Heart left ventricle (tissue), 16 donors: ENCODE results near the gene GRPEL2. TPM values are rescaled to one million over a fixed set of nuclear protein-coding genes. Genes with fewer than 3 reads are reported as not detected.

Source experiments
- ATAC-seq, 4 donors: fragments of 200-7000 bp; cut with Tn5 transposase; one replicate each; pipeline ENCODE4 v1.9.1; 2020 to 2022; ENCODE audit warnings: moderate library complexity in 4 of 4, mild to moderate bottlenecking in 3 of 4, moderate number of reproducible peaks in 1 of 4
- DNase-seq, 5 donors: peaks; one replicate each; pipeline ENCODE4 v3.0.0-alpha.2; 2020
- H3K27ac ChIP-seq, 12 donors: fragments of 200-600 bp; sonication (generic) in 4 of 12; one replicate each; pipeline versions ENCODE4 v1.5.0 to v1.8.0; 2016 to 2022; ENCODE audit warnings: mild to moderate bottlenecking in 2 of 12
- H3K27me3 ChIP-seq, 9 donors: fragments of 200-600 bp; sonication (generic) in 2 of 9; one replicate each; pipeline versions ENCODE4 v1.5.1 to v1.8.0; 2016 to 2022; ENCODE audit warnings: mild to moderate bottlenecking in 3 of 9
- H3K36me3 ChIP-seq, 9 donors: fragments of 200-600 bp; sonication (generic) in 2 of 9; one replicate each; pipeline versions ENCODE4 v1.5.0 to v1.8.0; 2018 to 2022; ENCODE audit warnings: mild to moderate bottlenecking in 2 of 9
- H3K4me1 ChIP-seq, 12 donors: fragments of 200-600 bp; sonication (generic) in 4 of 12; one replicate each; pipeline versions ENCODE4 v1.5.0 to v1.8.0; 2016 to 2022; ENCODE audit warnings: mild to moderate bottlenecking in 3 of 12
- H3K4me3 ChIP-seq, 12 donors: fragments of 200-600 bp; sonication (generic) in 4 of 12; one replicate each; pipeline versions ENCODE4 v1.5.0 to v1.8.0; 2017 to 2022; ENCODE audit warnings: mild to moderate bottlenecking in 9 of 12, moderate library complexity in 4 of 12
- H3K9me3 ChIP-seq, 12 donors: fragments of 200-600 bp; sonication (generic) in 4 of 12; one replicate each; pipeline versions ENCODE4 v1.5.0 to v1.8.0; 2016 to 2022; ENCODE audit warnings: mild to moderate bottlenecking in 1 of 12
- CTCF ChIP-seq, 12 donors: fragments of 200-600 bp; sonication (generic) in 4 of 12; IDR thresholded peaks; one replicate each; pipeline versions ENCODE4 v1.5.0 to v1.8.0; 2018 to 2022; ENCODE audit warnings: antibody characterized with exemption in 12 of 12, mild to moderate bottlenecking in 5 of 12
- POLR2A ChIP-seq, 2 donors: fragments of 450-650 bp; IDR thresholded peaks; one replicate each; pipeline ENCODE4 v1.6.1; 2017; ENCODE audit warnings: antibody characterized with exemption in 2 of 2, mild to moderate bottlenecking in 2 of 2, moderate library complexity in 2 of 2
- WGBS, 4 donors: extraction: QIAGEN DNeasy Blood & Tissue Kit in 2 of 4; methylation state at CpG; one replicate each; pipeline versions ENCODE4 v1.1.5 to v1.1.7; 2013 to 2018; 5-methylcytosine and 5-hydroxymethylcytosine counted together
- intact Hi-C, 10 donors: fragments of 100-400 bp; cut with DNase I; formaldehyde crosslinking; loops; one replicate each; pipeline versions ENCODE4 v1.11.1 to v1.14.2; 2022
- polyA plus RNA-seq, 2 donors: library from polyadenylated mRNA; stranded (reverse); fragments of 200-250 nt; gene quantifications; one replicate each; pipeline ENCODE4 v1.2.3, GENCODE V29; 2013
- total RNA-seq, 9 donors: library from RNA; depleted of rRNA in 2 of 9; stranded (reverse); fragments of >200 nt in 2 of 9; fragmentation: NEBNext Ultra II Directional in 3 of 9; extraction: Animal tissue kit (Norgen Biotek cat#: 25700) in 3 of 9; gene quantifications; one replicate each; pipeline versions ENCODE4 v1.1.0 to v1.2.4, GENCODE V29; 2016 to 2023
- donor health status: ischemic (EF 13 %, LVEDD 7.1; RV severe dilation, severe dysfunction).
- donor health status: healthy with polysubstance abuse.
- donor health status: DM: no; HTN: yes; CAD: no.
- donor health status: DM: no; HTN: no; CAD: no.
- donor health status: ischemic (EF 25% LVEDD 6.9; RV normal size, moderate dysfunction).
- donor health status: ischemic (EF 25% LVEDD 5.7; RV mildly dilated, moderate dysfunction).
- donor health status: healthy.
- donor health status: DM: yes; HTN: yes; CAD: no.
- donor health status: ischemic (EF 35%, LVEDD 5.7; RV mildly dilated, moderate dysfunction).
- donor health status: nonischemic (EF 11% LVEDD 7.7; RV severe dilation, severe dysfunction).
- donor health status: DM: yes; HTN: yes; CAD: no.
- donor health status: PGD.
- donor health status: ischemic (EF 29% LVEDD 5.4; RV normal size, mild dysfunction).
- donor health status: nonischemic (EF 23%, LVEDD 6.1; RV moderate dilation, normal function).

The GRPEL2 gene
- total and polyA plus RNA-seq, 11 donors = 5.1 to 14.0 (median 9.3) TPM

- peaks cover 0 to 17% (median 7%) of the 10 kb centered on the region in 12 donors for H3K4me1 ChIP-seq
- no peak overlapping the region for H3K27ac ChIP-seq
- intact Hi-C loops = no loop called here
- H3K4me3 ChIP-seq = no peak overlapping the region
- H3K36me3 ChIP-seq = peaks cover 0 to 99% (median 65%) of the 10 kb centered on the region in 9 donors
- no peak for ATAC-seq
- TF ChIP-seq POLR2A (IDR thresholded peaks at IDR 0.05) (no peak), CTCF (IDR thresholded peaks at IDR 0.05) (no peak)
- 93 to 98% (median 95%) methylated on average over 4 to 5 of the region's 5 CpGs for WGBS, 4 donors
- DNase-seq = no peak
- H3K27me3 ChIP-seq = no peaks in the 10 kb centered on the region
- no peaks in the 10 kb centered on the region for H3K9me3 ChIP-seq
These were observed 17.1 kb upstream of the GRPEL2 start for GRCh38 chr5:149328177-149328576.

- H3K4me1 ChIP-seq = peaks cover 0 to 4% (median 0%) of the 10 kb centered on the region in 12 donors
- intact Hi-C loops = no loop called here
- peak overlapping the region in 3 of 12 donors; percentile 9 to 35 (median 32) for H3K27ac ChIP-seq
- 59 to 72% (median 63%) methylated on average over 2 of the region's 2 CpGs for WGBS, 4 donors
- H3K9me3 ChIP-seq = no peaks in the 10 kb centered on the region
- TF ChIP-seq CTCF (IDR thresholded peaks at IDR 0.05) (no peak), POLR2A (IDR thresholded peaks at IDR 0.05) (no peak)
- ATAC-seq (peak in 2 of 4 donors; percentile 20 to 48), DNase-seq (no peak)
- H3K27me3 ChIP-seq = no peaks in the 10 kb centered on the region
- H3K4me3 ChIP-seq = no peak overlapping the region
- peaks cover 2 to 100% (median 89%) of the 10 kb centered on the region in 9 donors for H3K36me3 ChIP-seq
These were observed 11.4 kb upstream of the GRPEL2 start for GRCh38 chr5:149333711-149334443.

- intact Hi-C loops = no loop called here
- no peak overlapping the region for H3K27ac ChIP-seq
- H3K4me3 ChIP-seq = no peak overlapping the region
- no peak for TF ChIP-seq POLR2A (IDR thresholded peaks at IDR 0.05)
- TF ChIP-seq CTCF (IDR thresholded peaks at IDR 0.05) = no peak
- no peak for DNase-seq
- no peaks in the 10 kb centered on the region for H3K27me3 ChIP-seq
- no peaks in the 10 kb centered on the region for H3K9me3 ChIP-seq
- 91 to 95% (median 93%) methylated on average over 4 of the region's 4 CpGs for WGBS, 4 donors
- peaks cover 2 to 99% (median 78%) of the 10 kb centered on the region in 9 donors for H3K36me3 ChIP-seq
- H3K4me1 ChIP-seq = peaks cover 0 to 4% (median 0%) of the 10 kb centered on the region in 12 donors
- no peak for ATAC-seq
These were observed 7.6 kb upstream of the GRPEL2 start for GRCh38 chr5:149337736-149338135.

- no peak overlapping the region for H3K27ac ChIP-seq
- intact Hi-C loops = no loop called here
- TF ChIP-seq CTCF (IDR thresholded peaks at IDR 0.05) (no peak), POLR2A (IDR thresholded peaks at IDR 0.05) (no peak)
- DNase-seq (no peak), ATAC-seq (no peak)
- H3K36me3 ChIP-seq = peaks cover 2 to 98% (median 72%) of the 10 kb centered on the region in 9 donors
- H3K27me3 ChIP-seq = no peaks in the 10 kb centered on the region
- H3K4me1 ChIP-seq = peaks cover 0 to 4% (median 0%) of the 10 kb centered on the region in 12 donors
- H3K4me3 ChIP-seq = no peak overlapping the region
- no peaks in the 10 kb centered on the region for H3K9me3 ChIP-seq
- WGBS, 4 donors = 63 to 71% (median 68%) methylated on average over 1 of the region's 1 CpG
These were observed 6.9 kb upstream of the GRPEL2 start for GRCh38 chr5:149338364-149338763.
